ENCODE data around the gene IL16.

The IL16 gene

GRCh38 chr15:81209635-81210034 lies 13.0 kb downstream of the IL16 start:
- no peak for DNase-seq (ENCODE audit: low spot score)

DNA sequence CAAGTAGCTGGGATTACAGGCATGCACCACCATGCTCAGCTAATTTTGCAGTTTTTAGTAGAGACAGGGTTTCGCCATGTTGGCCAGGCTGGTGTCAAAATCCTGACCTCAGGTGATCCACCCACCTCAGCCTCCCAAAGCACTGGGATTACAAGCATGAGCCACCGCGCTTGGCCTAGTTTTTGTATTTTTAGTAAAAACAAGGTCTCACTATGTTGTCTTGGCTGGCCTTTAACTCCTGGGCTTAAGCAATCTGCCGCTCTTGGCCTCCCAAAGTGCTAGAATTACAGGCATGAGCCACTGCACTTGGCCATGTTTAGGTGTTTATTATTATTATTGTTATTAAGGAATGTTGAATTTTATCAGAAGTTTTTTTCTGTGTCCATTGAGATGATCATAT lies 14.7 kb downstream of the IL16 start:
- no peak for DNase-seq (ENCODE audit: low spot score)

- DNase-seq (ENCODE audit: low spot score), result no peak
These were observed 17.3 kb downstream of the IL16 start for GRCh38 chr15:81213982-81214381.

GRCh38 chr15:81215531-81215930 lies 18.9 kb downstream of the IL16 start:
- DNase-seq (ENCODE audit: low spot score), result no peak

DNA sequence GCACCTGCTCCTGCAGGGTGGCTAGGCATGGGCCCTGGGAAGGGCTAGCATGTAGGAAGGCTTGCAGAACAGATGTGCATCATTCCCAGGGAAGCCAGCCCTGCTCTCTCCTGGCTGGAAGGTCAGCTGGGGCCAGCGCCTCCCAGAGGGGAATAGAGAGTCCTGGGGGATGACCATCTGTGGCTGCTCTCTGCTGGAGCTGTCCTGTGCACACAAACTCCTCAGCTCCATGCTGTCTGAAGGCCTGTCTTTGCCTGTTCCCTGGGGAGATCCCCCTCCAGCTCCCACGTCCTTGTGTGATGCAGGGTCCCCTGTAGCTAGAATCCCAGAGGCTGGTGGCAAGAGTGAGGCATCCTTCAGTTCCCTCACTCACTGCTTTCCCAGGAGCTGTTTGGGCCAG lies 19.3 kb downstream of the IL16 start:
- no peak for DNase-seq (ENCODE audit: low spot score)

DNA sequence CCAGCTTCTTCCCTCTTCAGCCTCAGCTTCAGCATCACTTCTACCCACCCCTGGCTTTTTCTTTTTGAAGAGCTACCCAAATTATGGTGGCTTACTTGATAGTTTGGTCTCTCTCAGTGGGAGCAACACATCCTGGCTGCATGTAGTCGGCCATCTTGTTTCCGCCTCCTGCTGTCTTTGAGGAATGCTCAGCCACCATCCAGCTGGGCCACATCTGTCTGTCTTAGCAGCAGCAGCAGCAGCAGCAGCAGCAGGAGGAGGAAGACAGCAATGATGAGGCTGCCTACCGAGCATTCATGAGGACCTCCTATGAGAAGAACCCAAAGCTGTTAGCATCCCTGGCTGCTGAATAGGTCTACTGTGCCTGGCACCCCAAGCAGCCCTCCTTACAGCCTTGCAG lies 19.7 kb downstream of the IL16 start:
- DNase-seq (ENCODE audit: low spot score), result no peak

GRCh38 chr15:81221449-81221848 lies 24.8 kb downstream of the IL16 start:
- no peak for DNase-seq (ENCODE audit: low spot score)

GRCh38 chr15:81222007-81222406 lies 25.3 kb downstream of the IL16 start:
- no peak for DNase-seq (ENCODE audit: low spot score)

DNA sequence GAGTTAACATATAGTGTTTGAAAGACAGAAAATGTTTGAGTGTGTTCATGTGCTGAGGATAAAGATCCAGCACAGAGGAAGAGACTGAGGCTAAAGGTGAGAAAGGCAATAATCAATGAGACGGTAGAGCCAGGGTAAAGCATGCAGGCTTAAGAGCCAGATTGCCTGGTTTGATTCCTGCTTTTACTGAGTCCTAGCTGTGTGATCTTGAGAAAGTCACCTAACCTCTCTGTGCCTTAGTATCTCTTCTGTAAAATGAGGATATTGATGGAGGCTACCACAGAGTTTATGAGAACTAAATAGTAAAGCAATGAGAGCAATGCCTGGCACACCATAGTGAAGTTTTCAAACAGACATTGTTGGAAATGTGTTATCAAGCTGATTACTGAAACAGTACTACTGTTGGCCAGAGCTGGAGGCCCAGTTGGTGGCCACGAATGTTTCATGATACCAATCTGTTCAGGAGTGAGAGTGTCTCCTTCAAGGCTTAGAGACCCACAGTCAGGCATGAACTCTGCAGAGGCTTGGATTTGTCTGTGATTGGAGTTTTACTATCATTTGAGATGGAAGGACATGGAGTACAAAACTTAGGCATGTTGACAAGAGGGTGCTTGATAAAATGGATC lies 26.8 kb downstream of the IL16 start:
- no peak for DNase-seq (ENCODE audit: low spot score)

GRCh38 chr15:81224232-81224631 lies 27.6 kb downstream of the IL16 start:
- DNase-seq (ENCODE audit: low spot score), result no peak

DNA sequence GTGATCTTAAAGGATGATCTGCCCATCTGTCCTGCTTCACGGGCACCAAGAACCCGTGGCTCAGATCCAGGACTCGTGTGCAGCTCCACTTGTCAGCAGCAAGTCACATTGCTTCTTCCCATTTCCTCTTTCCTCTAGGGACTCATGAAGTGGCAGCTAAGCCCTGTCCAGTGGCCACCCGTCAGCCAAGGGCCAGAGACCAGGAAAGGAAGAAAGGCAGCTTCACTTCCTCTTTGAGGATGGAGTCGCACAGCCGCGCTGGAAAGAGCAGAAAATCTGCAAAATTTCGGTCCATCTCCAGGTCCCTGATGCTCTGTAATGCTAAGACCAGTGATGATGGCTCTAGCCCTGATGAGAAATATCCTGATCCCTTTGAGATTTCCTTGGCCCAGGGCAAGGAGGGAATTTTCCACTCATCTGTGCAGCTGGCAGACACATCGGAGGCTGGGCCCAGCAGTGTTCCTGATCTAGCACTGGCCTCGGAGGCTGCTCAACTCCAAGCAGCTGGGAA lies 28.5 kb downstream of the IL16 start:
- no peak for DNase-seq (ENCODE audit: low spot score)

- no peak for DNase-seq (ENCODE audit: low spot score)
These were observed 31.0 kb downstream of the IL16 start for GRCh38 chr15:81227716-81228115.

- DNase-seq (ENCODE audit: low spot score), result no peak
These were observed 32.9 kb downstream of the IL16 start for GRCh38 chr15:81229586-81229985.

DNA sequence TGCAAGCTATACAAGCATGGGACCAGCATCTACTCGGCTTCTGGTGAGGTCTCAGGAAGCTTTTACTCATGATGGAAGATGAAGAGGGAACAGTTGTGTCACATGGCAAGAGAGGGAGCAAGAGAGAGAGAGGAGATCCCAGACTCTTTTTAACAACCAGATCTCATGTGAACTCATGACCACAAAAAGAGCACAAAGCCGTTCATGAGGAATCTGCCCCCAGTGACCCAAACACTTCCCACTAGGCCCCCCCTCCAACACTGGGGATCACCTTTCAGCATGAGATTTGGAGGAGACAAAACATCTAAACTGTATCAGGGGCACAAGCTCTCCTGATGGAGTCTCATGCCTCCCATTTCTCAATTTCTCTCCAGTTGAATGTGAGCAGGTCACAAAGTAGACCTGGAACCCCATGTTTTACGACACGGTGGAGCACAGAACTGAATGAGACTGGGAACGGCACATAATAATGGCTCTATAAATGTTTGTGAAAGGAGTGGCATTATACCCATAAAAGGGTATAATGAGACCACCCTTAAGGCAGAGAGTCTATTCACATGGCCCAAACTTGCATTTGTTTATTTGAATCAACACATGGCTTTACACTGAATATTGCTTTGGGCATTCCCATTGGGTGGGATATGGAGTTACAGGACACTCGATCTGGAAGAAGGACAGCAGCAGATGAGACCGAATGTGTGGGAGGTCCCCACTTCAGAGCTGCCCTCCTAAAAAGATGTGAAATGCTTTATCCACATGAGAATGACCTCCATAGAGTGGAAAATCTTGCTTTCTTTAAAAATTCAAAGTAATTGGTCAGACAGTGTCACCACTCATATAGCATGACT lies 38.8 kb downstream of the IL16 start:
- DNase-seq (ENCODE audit: low spot score), result no peak

GRCh38 chr15:81239190-81239589 lies 42.5 kb downstream of the IL16 start:
- DNase-seq (ENCODE audit: low spot score), result no peak

GRCh38 chr15:81242778-81243177 lies 46.1 kb downstream of the IL16 start:
- DNase-seq (ENCODE audit: low spot score), result no peak

DNA sequence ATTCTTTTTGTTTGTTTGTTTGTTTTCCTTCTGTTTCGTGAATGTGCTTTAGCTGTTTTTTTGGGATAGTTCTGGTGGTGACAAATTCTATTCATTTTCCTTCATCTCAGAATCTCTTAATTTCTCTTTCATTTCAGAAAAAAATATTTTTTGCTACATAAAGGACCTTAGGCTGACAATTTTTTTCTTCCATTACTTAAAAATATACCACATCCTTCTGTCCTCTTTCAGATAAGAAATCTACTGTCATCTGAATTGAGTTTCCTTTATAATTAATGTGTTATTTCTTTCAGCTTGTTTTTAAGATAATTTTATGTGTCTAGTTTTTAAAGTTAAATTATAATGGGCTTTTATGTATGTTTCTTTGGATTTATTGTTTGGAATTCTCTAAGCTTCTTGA lies 47.6 kb downstream of the IL16 start:
- DNase-seq (ENCODE audit: low spot score), result no peak

- no peak for DNase-seq (ENCODE audit: low spot score)
These were observed 57.2 kb downstream of the IL16 start for GRCh38 chr15:81253846-81254245.

DNA sequence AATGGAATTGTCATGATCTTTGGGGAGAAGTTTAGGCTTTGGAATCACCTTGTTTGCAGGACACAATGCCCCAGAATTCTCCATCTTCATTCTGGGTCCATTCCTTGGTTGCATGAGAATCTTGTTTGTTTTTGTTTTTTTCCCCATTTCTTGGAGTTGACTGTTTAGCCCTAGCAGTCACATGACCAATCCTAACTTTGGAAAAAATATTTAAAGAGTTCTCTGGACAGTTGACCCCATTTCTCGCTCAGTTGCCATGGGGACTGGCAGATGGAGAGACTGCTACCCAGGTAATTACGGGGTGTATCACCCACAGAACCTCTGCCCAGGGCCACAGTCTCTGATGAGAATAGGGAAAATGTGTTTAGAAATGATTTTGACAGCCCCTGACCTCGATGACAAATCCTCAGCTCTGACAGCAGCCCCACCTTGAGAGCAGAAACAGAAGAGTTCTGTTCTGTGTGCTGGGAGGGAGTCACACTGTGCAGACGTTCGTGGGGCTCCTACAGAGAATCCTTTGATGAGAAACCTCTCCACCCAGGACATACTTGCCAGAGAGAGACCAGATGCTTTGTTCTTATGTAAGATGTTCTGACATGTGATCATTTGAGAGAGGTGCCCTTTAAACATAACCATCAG lies 57.7 kb downstream of the IL16 start:
- DNase-seq (ENCODE audit: low spot score), result no peak

- no peak for DNase-seq (ENCODE audit: low spot score)
These were observed 58.2 kb downstream of the IL16 start for GRCh38 chr15:81254916-81255290.

DNA sequence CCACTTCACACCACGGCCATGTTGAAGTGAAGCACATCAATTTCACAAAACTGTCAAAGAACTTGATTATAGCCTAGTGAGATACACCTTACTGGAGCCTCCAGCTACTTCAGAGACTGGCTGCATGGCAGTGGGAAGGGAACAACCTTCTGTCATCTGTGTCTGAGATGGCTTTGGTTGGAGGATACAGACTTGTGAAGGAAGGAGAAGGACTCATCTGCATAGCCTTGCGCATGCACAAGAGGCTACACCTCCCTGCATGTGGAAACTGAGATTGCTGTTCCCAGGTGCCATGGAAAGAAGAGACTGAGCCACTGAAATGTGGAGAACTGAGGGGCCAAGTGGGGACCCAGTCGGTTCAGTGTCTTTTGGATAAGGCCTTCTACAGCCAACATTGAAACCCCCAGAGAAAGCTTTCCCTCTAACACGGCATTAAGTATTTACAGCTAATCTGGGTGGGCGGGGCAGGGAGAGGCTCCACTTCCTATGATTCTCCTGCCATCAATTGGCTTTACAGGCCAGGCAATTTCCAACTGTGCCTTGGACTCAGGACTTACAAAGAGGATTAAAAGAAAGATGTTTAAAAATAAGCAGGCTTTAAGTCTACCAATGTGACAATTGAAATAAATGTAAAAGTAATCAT lies 58.8 kb downstream of the IL16 start:
- DNase-seq (ENCODE audit: low spot score), result no peak

- no peak for DNase-seq (ENCODE audit: low spot score)
These were observed 59.3 kb downstream of the IL16 start for GRCh38 chr15:81255958-81256320.

GRCh38 chr15:81256916-81257315 lies 60.2 kb downstream of the IL16 start:
- no peak for DNase-seq (ENCODE audit: low spot score)

Data from hematopoietic multipotent progenitor cell treated with erythropoietin and hydrocortisone succinate and interleukin-3 and kit ligand, for 17 days (in vitro differentiated cells).